HTERT RPE-1 (cell line): ENCODE results near the gene SUMO2.
"Not testable (repeated sequence)": the region's sequence is repeated elsewhere in the genome, so short reads cannot be mapped to it uniquely, and the experiment has no call there.

ENCODE experiments used
- in situ Hi-C: fragments of 300-500 bp; cut with MboI; formaldehyde crosslinking; loops from 4 replicates; pipeline ENCODE4 v1.14.3; 2020; ENCODE audit warnings: low sequenced_read_pairs

The SUMO2 gene

GRCh38 chr17:75182319-75182568 lies 515 bp downstream of the SUMO2 start:
- in situ Hi-C loops: no loop called here

- in situ Hi-C loops: no loop called here
These were observed 996 bp downstream of the SUMO2 start for GRCh38 chr17:75181608-75182318.

- in situ Hi-C loops: no loop called here
These were observed 1.6 kb downstream of the SUMO2 start for GRCh38 chr17:75181110-75181509.

- in situ Hi-C loops: no loop called here
These were observed 4.3 kb downstream of the SUMO2 start for GRCh38 chr17:75178453-75178852.

GRCh38 chr17:75176625-75177024 lies 6.1 kb downstream of the SUMO2 start:
- in situ Hi-C loops: no loop called here

GRCh38 chr17:75174996-75175395 lies 7.8 kb downstream of the SUMO2 start:
- in situ Hi-C loops: no loop called here

GRCh38 chr17:75173526-75173925 lies 9.2 kb downstream of the SUMO2 start:
- in situ Hi-C loops: no loop called here

- in situ Hi-C loops: no loop called here
These were observed 13.8 kb downstream of the SUMO2 start for GRCh38 chr17:75168998-75169397.

GRCh38 chr17:75164606-75165005 lies 18.2 kb downstream of the SUMO2 start:
- in situ Hi-C loops: not testable (repeated sequence)

GRCh38 chr17:75163074-75163473 lies 19.7 kb downstream of the SUMO2 start:
- in situ Hi-C loops: no loop called here

- in situ Hi-C loops: no loop called here
These were observed 22.5 kb downstream of the SUMO2 start for GRCh38 chr17:75160211-75160610.

GRCh38 chr17:75159196-75160031 lies 23.3 kb downstream of the SUMO2 start:
- in situ Hi-C loops: no loop called here

GRCh38 chr17:75158480-75158879 lies 24.3 kb downstream of the SUMO2 start:
- in situ Hi-C loops: not testable (repeated sequence)

GRCh38 chr17:75155191-75155601 lies 27.6 kb downstream of the SUMO2 start:
- in situ Hi-C loops: no loop called here

GRCh38 chr17:75154195-75155106 lies 28.3 kb downstream of the SUMO2 start, which contains the start of gene JPT1:
Gene JPT1, minus strand, starts transcription at chr17:75154512. Its CDS starts 115 bp downstream, at chr17:75154397.
- in situ Hi-C loops: no loop called here

- in situ Hi-C loops: no loop called here
These were observed 29.0 kb downstream of the SUMO2 start for GRCh38 chr17:75153780-75154194.

GRCh38 chr17:75152922-75153779 lies 29.6 kb downstream of the SUMO2 start:
- in situ Hi-C loops: no loop called here

- in situ Hi-C loops: no loop called here
These were observed 30.2 kb downstream of the SUMO2 start for GRCh38 chr17:75152523-75152921.

GRCh38 chr17:75151930-75152329 lies 30.8 kb downstream of the SUMO2 start:
- in situ Hi-C loops: no loop called here

- in situ Hi-C loops: no loop called here
These were observed 34.7 kb downstream of the SUMO2 start for GRCh38 chr17:75147878-75148546.
